ENCODE measurements around the gene CCL18.
"Not testable (repeated sequence)": the region's sequence is repeated elsewhere in the genome, so short reads cannot be mapped to it uniquely, and the experiment has no call there.

The CCL18 gene

DNA sequence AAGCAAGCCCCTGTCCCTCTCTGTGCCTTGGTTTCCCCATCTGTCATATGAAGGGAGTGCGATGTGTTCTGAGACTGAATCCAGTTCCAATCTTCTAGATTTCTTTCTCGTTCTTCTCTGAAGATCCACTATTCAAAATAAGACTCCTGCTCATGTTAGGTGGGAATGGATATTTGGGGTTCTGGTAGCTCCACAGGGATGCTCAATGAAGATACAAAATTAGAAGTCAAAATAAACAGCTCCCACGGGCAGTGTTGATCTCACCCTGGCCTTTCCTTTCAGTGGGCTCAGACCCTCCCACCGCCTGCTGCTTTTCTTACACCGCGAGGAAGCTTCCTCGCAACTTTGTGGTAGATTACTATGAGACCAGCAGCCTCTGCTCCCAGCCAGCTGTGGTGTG lies 40.2 kb downstream of the CCL18 start:
- DNase-seq (ENCODE audit: low read depth) = not testable (repeated sequence)

DNA sequence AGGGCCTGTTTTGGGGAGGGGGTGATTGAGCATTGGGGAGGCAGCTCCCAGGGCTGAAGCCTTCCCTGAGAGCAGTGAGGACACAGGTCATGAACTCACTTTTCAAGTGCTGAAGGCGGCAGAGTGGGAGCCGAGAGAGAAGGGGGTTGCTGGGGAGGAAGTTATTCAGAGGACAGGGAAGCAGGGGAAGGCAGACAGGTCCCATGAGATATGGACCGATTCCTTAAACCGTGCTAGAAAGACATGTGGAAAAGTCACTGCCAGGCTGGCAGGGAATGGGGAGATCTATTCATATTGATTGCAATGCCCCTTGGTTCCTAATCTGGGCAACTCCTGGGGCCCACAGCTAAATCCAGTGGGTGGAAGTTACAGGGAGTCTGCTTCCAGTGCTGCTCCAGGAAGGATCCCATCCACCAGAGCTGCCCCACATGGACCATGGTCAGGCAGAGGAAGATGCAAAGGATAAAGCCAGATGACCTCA lies 40.7 kb downstream of the CCL18 start:
- DNase-seq (ENCODE audit: low read depth) = no peak

DNA sequence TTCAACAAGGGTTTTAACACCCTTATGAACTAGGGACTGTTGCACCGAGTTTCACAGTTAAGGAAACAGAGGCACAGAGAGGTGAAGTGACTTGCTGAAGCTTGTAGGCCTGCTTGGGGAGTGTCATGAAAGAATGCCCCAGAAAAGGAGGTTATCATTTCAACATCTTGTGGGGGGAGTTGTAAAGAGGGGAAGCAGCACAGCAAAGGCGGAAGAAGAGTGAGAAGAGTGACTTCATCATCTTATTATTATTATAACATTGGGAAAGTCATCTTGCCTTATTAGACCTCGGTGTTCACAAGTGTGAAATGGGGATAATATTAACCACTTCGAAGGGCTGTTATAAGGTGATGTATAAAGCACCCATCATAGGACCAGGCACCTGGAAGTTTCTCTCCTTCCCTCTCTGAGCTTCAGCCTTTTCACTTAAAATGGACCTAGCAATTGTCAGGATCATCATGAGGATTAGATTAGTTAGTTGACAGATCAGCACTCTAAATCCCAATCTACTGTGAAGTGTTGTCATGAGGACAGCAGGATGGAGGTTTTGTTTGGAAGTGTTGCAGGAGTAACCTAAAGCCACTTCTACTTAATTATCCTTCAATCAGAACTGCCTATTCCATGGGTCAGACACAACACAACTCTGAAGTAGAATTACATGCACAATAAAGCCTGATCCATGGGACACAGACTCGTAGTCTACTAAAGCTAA lies 41.9 kb downstream of the CCL18 start:
- no peak for DNase-seq (ENCODE audit: low read depth)

DNA sequence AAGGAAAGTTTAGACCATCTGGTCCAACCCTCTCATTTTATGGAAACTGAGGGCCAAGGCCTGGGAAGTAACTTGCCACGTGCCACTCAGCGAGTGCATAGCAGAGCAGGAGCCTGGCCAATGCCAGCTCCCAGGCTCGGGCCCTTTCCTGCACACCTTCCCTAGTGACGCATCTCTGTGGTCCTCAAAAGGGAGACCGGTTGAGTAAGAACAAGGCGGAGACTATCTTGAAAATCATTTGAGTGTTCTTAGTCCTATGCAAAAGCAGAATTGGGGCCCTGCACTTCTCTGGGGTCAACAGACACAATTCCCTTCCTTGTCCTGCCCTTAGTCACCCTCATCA lies 42.4 kb downstream of the CCL18 start:
- DNase-seq (ENCODE audit: low read depth) = no peak

DNA sequence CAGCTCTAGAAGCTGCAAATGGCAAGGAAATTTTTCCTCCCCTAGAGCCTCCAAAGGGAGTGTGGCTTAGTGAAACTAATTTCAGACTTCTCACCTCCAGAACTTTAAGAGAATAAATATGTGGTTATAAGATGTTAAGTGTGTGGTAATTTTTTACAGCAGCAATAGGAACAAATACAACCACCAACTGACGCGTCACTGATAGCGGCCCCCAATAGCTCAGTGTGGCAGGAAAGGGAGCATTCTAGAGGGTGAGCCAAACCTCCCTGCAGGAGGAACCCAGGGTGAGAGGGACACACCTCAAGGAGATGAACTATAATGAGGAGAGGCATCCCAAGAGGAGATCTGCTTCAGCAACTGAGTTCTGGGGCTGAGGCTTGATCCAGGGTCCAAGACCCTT lies 43.6 kb downstream of the CCL18 start:
- DNase-seq (ENCODE audit: low read depth) = no peak

DNA sequence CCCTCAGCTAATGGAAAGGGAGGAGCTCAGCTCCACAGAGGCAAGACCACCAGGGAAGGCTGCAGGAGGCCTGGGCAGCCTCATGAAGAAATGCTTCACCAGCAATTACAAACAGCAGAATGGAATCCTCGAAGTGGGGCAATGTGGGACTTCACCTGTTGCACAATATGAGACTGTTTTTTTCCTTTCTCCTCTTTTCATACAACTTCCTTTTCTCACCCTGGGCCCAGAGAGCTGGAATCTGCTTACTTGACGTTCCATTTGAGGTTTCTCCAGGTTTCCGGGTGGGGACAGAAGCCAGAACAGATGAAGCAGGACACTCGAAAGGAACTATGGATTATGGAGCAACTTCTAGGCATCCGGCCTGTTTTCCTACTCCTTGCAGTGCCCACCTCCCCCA lies 44.2 kb downstream of the CCL18 start:
- not testable (repeated sequence) for DNase-seq (ENCODE audit: low read depth)

DNA sequence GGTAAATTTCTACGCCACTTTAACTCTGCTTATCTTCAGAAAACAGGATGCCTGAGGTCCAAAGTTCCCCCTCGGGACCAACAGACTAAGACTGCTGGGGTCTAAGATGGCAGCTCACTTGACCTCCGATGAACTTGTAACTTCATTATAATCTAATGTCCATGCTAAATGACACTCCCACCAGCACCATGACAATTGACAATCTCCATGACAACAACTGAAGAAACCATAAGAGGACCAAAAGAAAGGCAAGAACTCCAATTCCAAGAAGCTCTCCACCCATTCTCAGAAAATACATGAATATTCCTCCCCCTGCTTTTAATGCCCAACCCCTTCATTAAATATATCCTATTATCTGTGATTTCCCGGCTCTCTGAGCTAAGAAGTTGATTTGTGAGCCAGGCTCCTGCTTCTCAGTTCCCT lies 47.0 kb downstream of the CCL18 start:
- DNase-seq (ENCODE audit: low read depth) = no peak

DNA sequence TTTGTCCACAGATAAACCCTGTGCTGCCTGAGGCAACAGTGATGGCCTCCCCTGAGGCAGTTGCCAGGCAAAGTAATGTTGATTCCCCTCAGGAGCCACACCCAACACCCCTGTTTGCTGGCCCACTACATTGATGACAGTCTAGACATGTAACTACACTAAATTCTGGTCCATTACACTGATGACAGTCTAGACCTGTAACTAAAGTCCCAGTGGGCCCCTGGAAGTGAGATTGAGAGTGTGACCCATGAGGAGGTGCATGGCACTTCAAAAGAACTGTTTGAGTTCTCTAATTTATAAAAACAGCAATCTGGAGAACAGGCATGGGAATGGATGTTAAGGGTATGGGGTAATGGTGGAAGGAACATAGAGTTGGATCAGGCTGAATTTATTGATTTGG lies 48.5 kb downstream of the CCL18 start:
- DNase-seq (ENCODE audit: low read depth) = no peak

DNA sequence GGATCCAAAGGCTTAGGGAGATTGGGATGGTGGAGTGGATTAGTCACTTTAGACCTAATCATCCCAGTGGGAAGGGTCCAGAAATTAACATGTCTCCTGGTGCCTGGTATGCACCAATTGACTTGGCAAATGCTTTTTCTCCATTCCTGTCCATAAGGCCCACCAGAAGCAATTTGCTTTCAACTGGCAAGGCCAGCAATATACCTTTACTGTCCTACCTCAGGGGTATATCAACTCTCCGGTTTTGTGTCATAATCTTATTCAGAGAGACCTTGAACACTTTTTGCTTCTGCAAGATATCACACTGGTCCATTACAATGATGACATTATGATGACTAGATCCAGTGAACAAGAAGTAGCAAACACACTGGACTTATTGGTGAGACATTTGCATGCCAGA lies 49.1 kb downstream of the CCL18 start:
- not testable (repeated sequence) for DNase-seq (ENCODE audit: low read depth)

DNA sequence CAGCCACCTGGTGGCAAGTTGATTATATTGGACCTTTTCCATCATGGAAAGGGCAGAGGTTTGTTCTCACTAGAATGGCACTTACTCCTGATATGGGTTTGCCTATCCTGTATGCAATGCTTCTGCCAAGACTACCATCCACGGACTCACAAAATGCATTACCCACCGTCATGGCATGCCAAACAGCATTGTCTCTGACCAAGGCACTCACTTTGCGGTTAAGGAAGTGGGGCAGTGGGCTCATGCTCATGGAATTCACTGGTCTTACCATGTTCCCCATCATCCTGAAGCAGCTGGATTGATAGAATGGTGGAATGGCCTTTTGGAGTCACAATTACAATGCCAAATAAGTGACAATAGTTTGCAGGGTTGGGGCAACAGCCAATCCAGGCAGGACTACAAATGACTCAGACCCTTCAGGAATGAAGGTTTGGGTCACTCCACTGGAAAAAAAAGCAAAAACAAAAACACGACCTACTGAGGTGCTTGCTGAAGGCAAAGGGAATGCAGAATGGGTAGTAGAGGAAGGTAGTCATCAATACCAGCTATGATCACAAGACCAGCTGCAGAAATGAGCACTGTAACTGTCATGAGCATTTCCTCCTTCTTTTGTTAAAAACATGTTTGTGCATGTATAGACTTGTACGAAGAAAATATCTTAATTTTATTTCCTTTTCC lies 51.0 kb downstream of the CCL18 start:
- not testable (repeated sequence) for DNase-seq (ENCODE audit: low read depth)

DNA sequence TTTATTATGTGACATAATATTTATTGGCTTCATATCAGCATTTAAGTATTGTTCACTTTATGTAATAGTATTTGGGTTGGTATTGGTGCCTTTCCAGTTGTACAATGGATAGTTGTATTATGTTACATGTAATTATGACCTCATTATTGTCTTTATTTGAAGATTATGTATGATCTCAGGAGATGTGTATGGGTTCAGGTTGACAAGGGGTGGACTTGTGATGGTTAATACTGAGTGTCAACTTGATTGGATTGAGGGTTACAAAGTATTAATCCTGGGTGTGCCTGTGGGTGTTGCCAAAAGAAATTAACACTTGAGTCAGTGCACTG lies 51.5 kb downstream of the CCL18 start:
- DNase-seq (ENCODE audit: low read depth) = not testable (repeated sequence)

DNA sequence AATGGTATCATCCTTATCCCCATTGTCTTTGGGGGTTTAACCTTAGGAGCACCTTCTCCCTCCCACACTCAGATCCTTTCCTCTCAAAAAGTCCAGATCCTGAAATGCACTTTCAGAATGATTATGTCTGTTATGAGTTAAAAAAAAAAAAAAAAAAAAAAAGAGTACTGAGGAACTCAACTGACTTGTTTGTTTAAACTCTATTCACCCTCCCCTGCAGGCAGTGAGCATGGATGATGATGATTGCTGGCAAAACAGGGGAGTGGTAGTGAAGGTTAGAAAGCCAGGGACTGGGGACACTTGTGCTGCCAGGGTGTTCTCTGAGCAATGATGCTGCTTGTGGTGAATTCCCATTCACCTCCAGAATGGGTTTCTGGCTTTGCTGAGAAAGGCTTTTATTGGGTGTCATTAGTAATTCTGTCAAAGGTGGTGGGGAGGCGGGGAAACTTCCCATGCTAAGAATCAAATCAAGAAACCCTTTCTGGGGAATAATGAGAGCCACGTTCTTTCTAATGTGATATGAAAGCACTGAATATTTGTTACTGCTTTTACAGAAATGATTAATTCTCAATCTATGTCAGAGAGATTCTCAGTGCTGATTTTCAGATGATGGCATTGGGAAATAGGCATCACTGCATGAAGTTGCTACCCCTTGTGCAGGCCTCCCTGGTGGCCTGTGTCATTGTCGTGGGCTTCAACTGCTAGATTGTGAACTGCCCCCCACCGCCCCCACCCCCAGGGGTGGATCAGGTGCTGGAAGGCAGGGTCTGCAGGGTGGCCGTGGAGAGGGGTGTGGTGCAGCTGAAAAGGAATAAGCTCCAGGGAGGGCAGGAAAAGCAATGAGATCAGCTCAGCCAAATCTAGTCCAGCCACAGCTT lies 53.7 kb downstream of the CCL18 start:
- DNase-seq (ENCODE audit: low read depth) = no peak

DNA sequence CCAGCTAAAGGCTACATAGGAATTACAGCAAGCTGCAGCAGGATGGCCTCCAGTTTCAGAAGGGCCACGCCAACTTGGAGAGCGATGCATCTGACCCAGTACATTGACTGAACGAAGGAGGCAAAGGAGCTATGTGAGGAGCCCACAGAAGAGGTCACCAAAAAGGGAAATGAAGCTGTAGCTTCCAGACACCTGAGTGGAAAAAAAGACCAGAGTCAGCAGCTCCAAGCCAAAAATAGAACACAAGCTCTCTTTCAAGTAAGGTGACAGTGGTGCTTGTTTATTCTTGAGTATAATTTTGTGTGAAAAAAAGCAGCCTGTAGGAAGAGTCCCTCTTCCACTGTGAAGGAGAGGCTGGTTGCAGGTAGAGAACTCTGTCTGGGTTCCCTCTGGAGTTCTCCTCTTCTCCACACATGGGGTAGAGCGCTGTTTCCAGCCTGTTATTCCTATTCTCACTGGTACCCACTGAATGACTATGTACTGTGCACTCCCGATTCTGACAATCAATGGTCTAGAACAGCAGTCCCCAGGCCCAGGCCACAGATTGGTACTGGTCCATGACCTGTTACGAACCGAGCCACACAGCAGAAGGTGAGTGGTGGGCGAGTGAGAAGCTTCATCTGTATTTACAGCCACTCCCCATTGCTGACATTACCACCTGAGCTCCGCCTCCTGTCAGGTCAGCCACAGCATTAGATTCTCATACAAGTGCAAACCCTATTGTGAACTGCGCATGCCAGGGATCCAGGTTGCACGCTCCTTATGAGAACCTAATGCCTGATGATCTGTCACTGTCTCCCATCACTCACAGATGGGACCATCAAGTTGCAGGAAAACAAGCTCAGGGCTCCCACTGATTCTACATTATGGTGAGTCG lies 54.6 kb downstream of the CCL18 start:
- no peak for DNase-seq (ENCODE audit: low read depth)

DNA sequence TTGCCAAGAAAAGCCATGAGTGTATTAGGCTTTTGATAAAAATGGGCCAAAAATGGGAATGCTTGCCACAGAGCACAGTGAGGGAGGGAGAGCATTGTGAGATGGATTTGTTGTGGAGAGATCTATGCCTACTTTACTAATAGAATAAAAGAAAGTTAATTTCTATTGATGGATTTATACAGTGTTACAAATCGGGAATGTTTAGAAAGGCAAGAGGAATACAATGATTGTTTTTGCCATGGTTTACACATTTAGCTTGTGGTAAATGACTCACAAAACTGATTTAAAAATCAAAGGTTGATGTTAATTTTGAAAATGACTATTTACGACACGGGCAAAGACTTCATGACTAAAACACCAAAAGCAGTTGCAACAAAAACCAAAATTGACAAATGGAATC lies 56.1 kb downstream of the CCL18 start:
- DNase-seq (ENCODE audit: low read depth) = no peak

DNA sequence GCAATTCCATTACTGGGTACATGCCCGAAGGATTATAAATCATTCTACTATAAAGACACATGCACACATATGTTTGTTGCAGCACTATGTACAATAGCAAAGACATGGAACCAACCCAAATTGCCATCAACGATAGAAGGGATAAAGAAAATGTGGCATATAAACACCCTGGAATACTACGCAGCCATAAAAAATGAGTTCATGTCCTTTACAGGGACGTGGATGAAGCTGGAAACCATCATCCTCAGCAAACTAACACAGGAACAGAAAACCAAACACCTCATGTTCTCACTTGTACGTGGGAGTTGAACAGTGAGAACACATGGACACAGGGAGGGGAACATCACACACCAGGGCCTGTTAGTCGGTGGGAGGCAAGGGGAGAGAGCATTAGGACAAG lies 57.0 kb downstream of the CCL18 start:
- DNase-seq (ENCODE audit: low read depth) = not testable (repeated sequence)

Data from activated T-helper 9 cell treated with anti-CD3 and anti-CD28 coated beads, Interleukin-2, amount 50 U/mL, for 16 hours (primary cell).